ENCODE results near the gene PTPRD. TPM values are rescaled to one million over a fixed set of nuclear protein-coding genes. Genes with fewer than 3 reads are reported as not detected.
"Not testable (repeated sequence)": the region's sequence is repeated elsewhere in the genome, so short reads cannot be mapped to it uniquely, and the experiment has no call there.

PTPRD gene
- total RNA-seq, 1 experiment from 2014 or later, result 0.84 TPM

DNA sequence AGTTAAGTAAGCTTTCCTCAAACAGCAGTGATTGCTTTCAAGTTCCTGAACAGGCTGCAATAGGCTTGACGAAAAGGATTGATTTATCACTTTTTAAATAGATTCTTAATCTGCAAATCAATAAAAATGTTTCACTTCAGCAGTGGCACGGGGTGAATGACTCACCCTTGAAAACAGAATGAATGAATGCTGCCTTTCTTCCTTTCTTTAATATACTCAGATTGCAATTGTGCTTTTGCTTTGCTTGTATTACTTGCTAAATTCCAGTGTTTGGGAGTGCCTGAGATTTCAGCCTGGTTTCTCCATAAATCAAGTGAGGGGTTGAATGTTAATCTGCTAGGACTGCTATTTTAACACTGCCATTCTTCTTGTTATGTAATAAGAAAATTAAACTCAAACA is 1293.8 kb downstream of the PTPRD start:
- DNase-seq (ENCODE audit: low read depth), result no peak

DNA sequence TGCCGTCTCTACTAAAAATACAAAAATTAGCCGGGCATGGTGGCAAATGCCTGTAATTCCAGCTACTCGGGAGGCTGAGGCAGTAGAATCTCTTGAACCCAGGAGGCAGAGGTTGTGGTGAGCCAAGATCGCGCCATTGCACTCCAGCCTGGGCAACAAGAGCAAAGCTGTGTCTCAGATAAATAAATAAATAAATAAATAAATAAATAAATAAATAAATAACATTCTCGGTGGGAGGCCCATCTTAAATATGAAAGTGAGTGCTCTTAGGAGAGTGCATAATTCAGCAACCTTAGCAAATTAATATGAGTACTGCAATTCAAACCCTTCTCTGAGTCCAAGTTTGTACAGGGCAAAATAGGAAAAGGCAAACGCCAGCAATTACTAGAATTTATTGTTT is 1302.1 kb downstream of the PTPRD start:
- not testable (repeated sequence) for DNase-seq (ENCODE audit: low read depth)

DNA sequence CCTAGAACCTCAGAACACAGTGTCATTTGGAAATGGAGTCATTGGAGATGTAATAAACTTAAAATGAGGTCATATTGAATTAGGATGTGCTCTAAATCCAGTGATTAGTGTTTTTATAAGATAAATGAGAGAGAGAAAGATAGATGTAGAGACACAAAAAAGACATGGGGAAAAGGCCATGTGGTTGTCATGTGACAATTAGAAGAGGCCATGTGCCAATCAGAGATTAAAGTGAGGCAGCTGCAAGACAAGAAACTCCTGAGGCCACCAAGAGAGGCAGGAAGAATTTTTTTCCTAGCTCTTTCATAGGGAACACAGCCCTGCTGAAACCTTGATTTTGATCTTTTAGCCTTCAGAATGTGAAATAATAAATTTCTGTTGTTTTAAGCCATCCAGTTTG is 1307.2 kb downstream of the PTPRD start:
- DNase-seq (ENCODE audit: low read depth), result no peak

DNA sequence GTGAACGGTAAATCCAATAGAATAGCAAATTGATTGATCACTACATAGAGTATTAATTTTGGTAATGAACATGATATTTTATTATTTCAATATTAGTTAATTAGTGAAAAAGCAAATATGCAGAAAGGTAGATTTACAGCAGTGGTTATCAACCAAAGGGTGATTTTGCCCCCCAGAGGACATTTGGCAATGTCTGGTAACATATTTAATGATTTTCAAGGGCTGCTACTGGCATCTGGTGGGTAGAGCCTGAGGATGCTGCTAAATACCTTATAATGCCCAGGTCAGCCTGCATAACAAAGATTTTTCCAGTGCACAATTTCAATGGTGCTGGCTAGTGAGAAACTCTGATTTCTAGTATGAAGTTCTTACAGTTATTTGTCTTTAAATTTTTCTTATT is 1313.7 kb downstream of the PTPRD start:
- DNase-seq (ENCODE audit: low read depth), result no peak

DNA sequence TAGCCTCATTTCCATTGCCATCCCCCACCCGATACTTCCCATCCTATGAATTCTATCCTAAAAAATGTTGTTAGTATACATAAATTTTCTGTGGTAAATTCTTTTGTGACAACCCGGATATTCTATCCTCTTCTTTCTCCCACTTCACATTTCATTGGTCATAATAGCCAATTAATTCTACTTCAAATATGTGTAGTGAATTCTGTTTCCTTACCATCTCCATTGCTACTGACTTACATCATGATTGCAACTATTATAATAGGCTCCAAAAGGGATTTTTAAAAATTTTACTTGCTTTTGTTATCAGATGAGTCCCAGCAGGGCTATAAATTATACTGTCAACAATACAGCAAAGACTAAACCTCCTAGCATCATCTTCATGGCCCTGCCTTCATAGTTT is 1326.8 kb downstream of the PTPRD start:
- DNase-seq (ENCODE audit: low read depth), result no peak

DNA sequence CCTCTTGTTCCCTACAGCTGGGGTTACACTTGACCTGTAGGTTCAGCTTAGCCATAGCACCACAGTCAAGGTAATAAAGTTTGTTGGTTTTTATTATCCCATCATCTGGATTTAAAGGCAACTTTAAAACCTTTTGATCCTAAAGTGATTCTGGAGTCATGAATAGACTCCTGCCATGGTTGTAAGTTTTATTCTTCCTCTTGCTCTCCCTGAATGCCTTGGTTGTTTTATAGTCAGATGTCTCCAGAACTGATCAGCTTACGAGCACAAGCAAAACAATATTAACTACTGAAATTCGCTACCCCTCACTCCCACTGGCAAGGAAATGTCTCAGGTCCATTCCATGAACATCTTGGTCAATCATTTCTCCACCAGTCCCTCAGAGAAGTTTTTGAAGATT is 1328.6 kb downstream of the PTPRD start:
- no peak for DNase-seq (ENCODE audit: low read depth)

DNA sequence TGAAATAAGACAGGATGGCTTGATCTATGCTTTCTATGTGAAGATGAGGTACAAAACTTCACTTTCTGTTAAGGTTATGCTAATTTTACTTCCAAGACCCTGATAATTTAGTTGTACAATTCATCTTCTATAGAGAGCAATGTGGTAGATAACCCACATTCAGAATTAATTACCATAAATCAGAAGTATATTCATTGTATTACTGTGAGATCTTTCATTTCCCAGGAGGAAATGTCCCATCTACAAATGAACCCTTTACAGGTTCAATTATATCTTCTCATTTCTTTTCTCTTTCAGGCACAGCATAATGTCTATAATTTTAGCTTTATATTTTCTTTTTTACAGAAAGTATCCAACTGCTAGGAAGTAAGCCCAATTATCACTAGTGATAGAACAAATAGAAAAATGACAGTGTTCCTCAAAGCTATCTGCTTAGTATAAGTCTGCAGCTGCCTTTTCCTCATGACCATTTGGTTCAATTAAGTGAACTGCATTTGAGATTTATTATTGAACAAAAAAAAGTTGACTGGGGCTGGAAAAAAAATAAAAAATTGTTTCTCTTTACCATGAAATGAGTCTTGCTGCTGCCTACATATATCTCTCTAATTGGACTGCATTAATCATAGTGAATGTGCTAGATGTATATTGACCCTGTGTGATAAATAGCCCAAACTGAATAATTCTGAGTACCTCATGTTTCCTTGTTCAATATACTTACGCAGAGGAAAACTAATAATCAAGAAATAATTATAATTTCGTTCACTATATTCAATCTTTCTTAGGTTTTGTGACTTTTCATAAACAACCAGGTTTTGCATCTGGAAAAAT is 1329.4 kb downstream of the PTPRD start:
- DNase-seq (ENCODE audit: low read depth), result no peak

DNA sequence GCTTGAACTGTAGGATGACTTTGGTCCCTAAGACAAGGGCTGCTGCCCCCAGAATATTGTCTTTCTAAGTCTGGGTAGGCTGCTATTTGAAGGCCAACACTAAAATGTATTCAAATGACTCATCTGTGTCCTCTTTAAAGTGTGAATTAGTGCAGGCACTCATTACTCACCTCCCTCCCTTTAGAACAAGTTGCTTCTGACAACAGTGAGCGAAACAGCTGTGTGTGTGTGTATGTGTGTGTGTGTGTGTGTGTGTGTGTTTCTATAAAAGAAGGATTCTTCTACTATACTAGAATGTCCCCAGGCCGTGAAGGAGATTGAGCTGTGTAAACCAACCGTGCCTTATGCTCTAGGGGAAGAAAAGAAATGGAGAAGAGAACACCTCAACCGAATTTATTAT is 1337.2 kb downstream of the PTPRD start:
- no peak for DNase-seq (ENCODE audit: low read depth)

DNA sequence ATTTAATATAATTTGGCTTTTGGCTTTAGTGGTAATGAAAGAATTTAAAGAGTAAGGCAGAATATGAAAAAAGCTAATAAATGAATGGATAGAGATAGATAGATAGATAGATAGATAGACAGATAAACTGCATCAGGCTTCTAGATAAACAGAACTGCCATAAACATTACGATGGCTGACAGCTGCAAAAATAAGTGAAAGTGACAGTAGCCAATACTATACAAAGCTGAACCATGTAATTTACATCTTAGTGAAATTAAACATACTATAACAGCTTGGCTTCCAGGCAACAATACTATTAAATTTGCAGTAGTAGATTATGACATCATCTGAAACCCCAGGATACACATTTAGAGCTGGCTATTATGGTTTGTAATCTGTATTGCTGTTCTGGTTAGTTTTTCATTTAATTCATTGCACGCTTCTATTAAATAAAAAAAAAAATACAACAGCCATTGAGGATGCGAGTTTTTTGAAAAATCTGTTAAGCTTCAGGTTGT is 1354.8 kb downstream of the PTPRD start:
- DNase-seq (ENCODE audit: low read depth), result no peak

DNA sequence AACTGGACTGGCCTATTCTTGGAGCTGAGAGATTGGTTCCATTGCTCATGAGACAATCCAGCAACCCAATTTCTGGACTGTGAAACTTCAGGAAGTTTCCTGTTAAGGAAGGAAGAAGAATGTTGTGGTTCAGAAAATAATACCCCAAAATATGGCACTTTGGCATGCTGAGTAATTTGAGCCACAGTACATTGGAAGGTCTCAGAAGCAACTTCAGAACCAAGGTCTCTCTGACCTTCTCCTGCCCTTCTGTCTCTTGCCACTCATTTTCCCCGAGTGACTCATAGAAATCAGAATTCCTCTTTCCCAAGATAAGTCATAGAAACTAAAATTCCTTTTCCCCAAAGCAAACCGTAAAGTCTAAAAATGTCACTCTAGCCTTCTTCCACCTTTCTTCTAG is 1366.1 kb downstream of the PTPRD start:
- no peak for DNase-seq (ENCODE audit: low read depth)

DNA sequence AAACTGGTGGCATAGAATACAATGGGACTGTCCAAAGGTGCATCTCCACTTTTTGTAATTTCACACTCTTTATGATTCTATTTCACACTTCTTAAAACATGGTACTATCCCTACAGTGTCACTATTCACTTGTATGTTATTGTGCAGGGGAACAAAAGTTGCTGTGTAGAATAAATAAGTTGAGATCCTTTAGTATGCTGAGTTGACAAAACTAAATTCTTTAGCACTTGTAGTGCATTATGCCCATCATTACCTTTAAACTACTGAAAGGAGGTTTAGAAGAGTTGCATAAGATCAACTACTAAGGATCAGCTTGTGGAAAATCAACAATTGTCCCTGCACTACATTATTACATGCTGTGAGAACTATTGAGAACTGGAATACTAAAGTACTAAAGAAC is 1380.9 kb downstream of the PTPRD start:
- no peak for DNase-seq (ENCODE audit: low read depth)

DNA sequence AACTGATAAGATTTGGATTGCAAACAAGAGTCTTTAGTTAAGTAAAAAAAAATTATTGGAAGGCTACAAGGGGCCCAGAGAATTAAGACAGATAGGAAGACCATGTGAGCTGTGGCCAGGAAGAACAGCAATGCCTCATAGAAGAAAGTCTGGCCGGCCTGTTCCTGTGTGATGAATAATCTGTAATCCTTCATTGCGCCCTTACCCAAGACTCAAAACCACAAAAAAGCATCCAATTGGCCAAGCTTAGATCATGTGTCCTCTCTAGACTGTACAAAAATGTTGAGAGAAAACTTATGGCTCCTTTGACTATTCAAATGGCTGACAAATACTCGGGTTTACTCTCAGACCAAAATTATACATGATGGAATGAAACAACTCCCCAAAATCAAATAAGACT is 1383.5 kb downstream of the PTPRD start:
- no peak for DNase-seq (ENCODE audit: low read depth)

DNA sequence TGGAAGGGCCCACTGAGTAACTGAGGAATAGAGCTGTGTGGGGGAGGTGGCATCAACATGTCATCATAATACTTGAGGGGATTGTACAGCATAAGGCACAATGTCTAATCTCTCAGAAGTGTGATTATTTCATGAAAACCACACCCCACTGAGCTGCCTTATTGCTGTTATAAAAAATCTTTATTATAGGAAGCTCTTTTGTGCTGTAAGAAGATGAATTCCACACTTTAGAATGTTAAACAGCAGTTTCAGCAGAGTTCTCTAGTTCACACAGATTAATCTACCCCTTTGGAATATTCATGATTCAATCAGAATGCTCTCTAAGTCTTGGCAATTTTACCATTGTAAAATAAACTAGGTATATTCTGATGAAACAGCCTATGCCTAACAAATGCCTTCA is 1389.6 kb downstream of the PTPRD start:
- no peak for DNase-seq (ENCODE audit: low read depth)

DNA sequence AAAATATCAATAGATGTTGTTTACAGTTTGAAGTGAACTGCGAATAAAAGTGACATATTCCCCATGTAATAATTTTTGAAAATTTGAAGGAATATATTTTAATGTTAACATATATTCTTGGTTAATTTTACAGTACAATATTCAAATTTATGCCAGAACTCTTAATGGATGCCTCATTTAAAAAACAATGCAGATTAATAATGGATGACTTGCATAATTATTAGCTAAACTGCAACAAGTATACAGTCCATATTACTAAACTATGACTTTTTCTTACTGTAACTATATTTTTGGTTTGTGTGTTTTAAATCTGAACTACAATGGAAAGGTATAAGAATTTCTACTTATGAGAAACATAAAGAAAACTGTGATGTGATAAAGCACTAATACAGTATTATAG is 1390.1 kb downstream of the PTPRD start:
- no peak for DNase-seq (ENCODE audit: low read depth)

DNA sequence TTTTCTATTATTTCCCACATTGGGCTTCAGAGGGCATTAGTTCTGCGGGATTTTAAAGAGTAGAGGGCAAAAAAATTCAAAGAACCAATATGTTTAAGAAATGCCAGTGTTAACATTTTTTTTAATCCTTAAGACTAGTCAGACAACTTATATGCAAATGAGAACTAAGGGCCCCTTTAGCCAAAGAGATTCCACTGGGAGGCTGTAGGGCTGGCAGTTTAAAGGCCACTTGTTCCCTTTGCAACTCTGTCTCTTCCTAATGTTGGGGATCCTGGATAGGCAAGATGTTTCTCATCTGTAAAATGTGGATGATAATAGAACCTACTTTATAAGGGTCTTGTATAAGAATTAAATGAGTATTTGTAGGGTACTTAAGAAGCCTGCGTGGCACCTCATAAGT is 1395.9 kb downstream of the PTPRD start:
- DNase-seq (ENCODE audit: low read depth), result no peak

DNA sequence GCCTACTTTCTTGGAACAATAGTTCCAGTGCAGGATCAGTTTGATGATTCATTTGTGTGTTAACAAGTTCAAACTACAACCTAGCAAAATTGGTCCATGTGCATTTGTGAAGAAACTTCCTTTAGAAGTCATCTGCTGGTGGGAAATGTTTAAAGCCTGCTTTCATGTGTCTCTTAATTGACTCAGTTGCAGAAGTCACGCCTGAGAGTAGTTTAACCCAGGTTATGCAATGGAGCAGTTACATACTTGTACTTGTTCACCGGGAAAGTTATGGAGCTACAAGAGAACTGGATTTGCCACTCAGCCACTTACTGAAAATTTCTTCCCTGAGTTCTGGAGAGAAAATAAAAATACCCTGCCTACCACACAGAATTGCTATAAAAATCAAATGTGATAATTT is 1397.8 kb downstream of the PTPRD start:
- no peak for DNase-seq (ENCODE audit: low read depth)

DNA sequence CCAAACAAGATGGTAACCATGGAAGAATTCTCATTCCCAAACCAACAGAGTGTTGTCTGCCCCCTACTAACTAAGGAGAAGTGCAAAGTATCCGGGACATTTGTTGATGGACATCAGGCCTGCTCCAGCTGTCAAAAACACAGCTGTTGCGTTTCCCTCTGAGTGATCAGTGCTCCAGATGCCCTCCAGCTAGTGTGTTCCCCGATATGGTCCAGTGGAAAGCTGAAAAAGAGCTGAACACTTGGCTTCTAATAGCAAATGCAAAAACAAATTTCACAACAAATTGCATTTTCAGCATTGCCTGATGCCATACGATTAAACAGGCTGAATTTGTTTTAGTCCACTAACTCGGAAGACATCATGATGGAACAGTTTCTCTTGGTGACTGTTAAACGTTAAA is 1398.7 kb downstream of the PTPRD start:
- DNase-seq (ENCODE audit: low read depth), result no peak

DNA sequence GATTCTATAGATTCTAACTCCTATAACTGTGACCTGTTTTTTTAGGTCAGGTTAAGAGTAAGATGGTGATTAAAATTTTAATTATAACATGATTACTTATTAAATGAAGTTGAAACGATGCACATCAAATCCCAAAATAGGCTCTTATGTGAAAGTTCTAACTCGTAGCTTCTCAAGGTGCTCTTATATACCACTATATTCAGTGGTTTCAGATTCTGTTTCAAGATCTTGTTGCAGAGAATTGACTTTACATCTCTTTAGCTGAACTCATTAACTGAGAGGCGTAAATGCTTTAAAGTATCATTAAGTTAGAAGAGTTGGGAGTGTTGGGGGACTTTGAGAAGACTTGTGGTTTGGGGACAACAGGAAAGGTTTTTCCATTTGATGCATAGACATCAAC is 1399.8 kb downstream of the PTPRD start:
- no peak for DNase-seq (ENCODE audit: low read depth)

DNA sequence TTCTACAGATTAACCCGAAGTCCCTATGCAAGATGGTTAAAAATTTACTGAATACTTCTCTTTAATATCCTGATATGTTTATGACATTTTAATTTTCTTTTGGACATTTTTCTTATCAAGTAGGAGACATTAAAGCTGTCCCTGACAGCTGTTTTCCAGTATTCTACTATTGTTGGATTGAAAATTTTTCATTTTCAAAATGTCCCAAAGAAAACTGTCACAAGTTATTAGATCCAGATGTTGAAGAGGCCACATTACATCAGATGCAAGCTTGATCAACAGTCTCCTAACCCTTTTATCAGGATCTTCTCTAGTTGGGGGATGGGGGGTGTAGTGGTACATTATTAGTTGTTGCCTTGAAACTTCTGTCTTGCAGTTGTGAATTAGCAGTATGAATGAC is 1410.5 kb downstream of the PTPRD start:
- DNase-seq (ENCODE audit: low read depth), result no peak

DNA sequence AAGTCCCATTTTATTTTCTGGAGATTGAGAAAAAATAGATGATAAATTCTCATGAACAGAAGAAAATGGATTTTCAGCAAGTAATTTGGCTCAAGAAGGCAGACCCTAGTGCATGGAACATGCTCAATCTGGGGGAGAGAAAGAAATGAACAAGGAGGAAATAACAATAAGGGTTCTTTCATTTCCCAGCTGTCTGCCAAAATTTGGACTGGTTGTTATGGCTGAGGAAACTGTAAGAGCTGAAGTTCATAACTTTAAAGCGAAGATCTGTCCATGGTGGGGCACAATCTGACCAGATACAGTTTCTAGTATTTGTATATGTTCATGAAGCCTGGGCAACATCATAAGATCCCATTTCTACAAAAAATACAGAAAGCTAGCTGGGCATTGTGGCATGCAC is 1426.7 kb downstream of the PTPRD start:
- DNase-seq (ENCODE audit: low read depth), result no peak

DNA sequence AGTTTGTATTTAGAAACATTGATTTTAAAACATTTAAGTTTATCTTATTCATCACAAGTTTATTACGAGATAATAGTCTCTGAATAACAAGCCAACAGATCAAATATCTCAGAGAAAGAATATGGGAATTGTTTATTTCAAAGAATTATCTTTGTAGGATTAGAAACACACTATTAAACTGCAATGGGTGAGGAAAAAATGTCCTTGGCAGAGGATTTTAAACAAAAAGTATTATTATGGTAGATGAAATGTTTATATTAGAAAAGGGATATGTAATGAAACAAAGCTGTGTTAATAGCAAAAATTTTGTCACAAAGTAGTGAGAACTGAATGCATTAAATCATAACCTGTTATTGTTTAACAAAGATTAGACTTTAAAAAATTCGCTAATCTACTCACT is 1430.4 kb downstream of the PTPRD start:
- DNase-seq (ENCODE audit: low read depth), result no peak

DNA sequence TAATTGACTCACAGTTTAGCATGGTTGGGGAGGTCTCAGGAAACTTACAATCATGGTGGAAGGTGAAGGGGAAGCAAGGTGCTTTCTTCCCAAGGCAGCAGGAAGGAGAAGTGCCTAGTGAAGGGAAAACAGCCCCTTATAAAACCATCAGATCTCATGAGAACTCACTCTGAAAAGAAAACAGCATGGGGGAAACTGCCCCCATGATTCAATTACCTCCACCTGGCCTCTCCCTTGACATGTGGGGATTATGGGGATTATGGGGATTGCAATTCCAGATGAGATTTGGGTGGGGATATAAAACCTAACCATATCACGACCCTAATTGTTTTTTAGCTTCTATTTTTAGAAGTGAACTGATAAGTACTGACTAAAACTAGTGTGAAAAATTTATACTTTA is 1435.7 kb downstream of the PTPRD start:
- no peak for DNase-seq (ENCODE audit: low read depth)

DNA sequence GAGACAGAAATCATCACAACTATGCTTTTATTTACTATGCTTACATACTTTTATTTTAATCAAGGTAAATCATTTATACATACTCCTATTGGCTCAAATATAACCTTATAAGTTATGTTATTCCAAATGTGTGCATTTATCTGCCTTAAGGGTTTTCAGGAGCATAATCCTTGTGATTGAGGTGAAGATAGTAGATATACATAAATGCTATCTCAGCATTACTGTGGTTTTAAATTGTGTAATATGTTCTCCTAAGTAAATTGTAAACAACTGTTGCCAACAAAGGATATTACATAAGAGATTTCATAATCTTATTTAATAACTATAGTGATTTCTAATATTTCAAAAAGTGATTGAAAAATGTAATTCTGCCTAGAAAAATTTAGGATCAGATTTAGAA is 1438.4 kb downstream of the PTPRD start:
- no peak for DNase-seq (ENCODE audit: low read depth)

DNA sequence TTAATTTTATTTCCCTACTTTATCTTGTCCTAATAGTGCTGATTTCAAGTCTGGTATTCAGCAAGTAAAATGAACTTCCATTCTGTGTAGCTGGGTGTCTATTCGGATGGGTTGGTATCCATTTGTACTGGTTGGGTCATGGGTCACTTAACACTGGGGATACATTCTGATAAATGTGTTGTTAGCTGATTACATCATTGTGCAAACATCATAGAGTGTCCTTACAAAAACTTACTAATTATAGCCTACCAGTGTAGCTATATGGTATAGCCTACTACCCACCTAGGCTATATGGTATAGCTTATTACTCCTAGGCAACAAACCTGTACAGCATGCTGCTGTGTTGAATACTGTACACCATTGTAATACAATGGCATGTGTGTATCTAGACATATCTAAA is 1439.5 kb downstream of the PTPRD start:
- DNase-seq (ENCODE audit: low read depth), result no peak
